ENCODE data around the gene MC5R. TPM values are rescaled to one million over a fixed set of nuclear protein-coding genes. Genes with fewer than 3 reads are reported as not detected.

MC5R gene
- total RNA-seq, 2 experiments from 2014 or later: not detected

GRCh38 chr18:13868501-13869271 is 44.7 kb downstream of the MC5R start:
- ChIA-PET CTCF (no interaction called here), POLR2A (no interaction called here)
- Mint-ChIP-seq H3K4me1 (ENCODE audit: low read depth) (no peaks in the 10 kb centered on the region), H3K9me3 (no peaks in the 10 kb centered on the region), H3K27me3 (peaks cover 42% of the 10 kb centered on the region), H3K27ac (no peak overlapping the region), H3K36me3 (no peaks in the 10 kb centered on the region), H3K4me3 (no peak overlapping the region)
- no peak for DNase-seq
- intact Hi-C loops (cut with micrococcal nuclease): no loop called here

GRCh38 chr18:13871701-13872100 is 47.8 kb downstream of the MC5R start:
- DNase-seq: no peak
- Mint-ChIP-seq H3K36me3 (no peaks in the 10 kb centered on the region), H3K27me3 (peaks cover 28% of the 10 kb centered on the region), H3K4me1 (ENCODE audit: low read depth) (no peaks in the 10 kb centered on the region), H3K27ac (no peak overlapping the region), H3K9me3 (no peaks in the 10 kb centered on the region), H3K4me3 (no peak overlapping the region)
- ChIA-PET POLR2A (no interaction called here), CTCF (no interaction called here)
- intact Hi-C loops (cut with micrococcal nuclease): no loop called here

DNA sequence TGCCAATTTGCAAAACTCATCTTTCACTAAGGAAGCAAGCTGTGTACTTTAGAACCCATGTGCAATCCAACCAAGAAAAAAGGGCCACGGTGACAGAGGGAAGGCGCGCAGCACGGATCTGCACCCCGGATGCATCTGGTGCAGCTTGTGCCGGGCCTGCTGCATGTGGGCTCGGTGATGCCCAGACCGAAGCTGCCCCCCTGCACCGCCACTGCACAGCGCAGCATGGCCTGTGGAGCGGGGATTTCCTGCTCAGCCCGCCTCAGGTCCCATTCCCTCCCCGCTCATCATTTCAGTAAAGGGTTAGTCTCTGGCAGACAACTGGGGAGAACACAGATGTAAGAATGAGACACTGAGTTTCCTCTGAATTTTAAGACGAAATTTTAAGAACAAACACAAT is 48.4 kb downstream of the MC5R start:
- Mint-ChIP-seq H3K36me3 (no peaks in the 10 kb centered on the region), H3K4me1 (ENCODE audit: low read depth) (no peaks in the 10 kb centered on the region), H3K27me3 (peaks cover 25% of the 10 kb centered on the region), H3K4me3 (no peak overlapping the region), H3K27ac (no peak overlapping the region), H3K9me3 (no peaks in the 10 kb centered on the region)
- ChIA-PET CTCF (no interaction called here), POLR2A (no interaction called here)
- intact Hi-C loops (cut with micrococcal nuclease): no loop called here
- no peak for DNase-seq

GRCh38 chr18:13872932-13873331 is 49.0 kb downstream of the MC5R start:
- no peak for DNase-seq
- Mint-ChIP-seq H3K36me3 (no peaks in the 10 kb centered on the region), H3K9me3 (no peaks in the 10 kb centered on the region), H3K4me1 (ENCODE audit: low read depth) (no peaks in the 10 kb centered on the region), H3K27ac (no peak overlapping the region), H3K27me3 (peaks cover 22% of the 10 kb centered on the region), H3K4me3 (no peak overlapping the region)
- POLR2A ChIA-PET: no interaction called here
- intact Hi-C loops (cut with micrococcal nuclease): no loop called here
- CTCF ChIA-PET: no interaction called here

- H3K9me3 Mint-ChIP-seq: no peaks in the 10 kb centered on the region
- CTCF ChIA-PET: no interaction called here
These were observed 50.6 kb downstream of the MC5R start for GRCh38 chr18:13874558-13874957.

More at GRCh38 chr18:13874558-13874957, 50.6 kb downstream of the MC5R start:
- H3K27me3 Mint-ChIP-seq: peaks cover 12% of the 10 kb centered on the region
- no peak overlapping the region for H3K27ac Mint-ChIP-seq
- H3K4me1 Mint-ChIP-seq (ENCODE audit: low read depth): no peaks in the 10 kb centered on the region
- POLR2A ChIA-PET: no interaction called here
- intact Hi-C loops (cut with micrococcal nuclease): no loop called here
- DNase-seq: no peak
- H3K4me3 Mint-ChIP-seq: no peak overlapping the region
- no peaks in the 10 kb centered on the region for H3K36me3 Mint-ChIP-seq

Other genes with a start within 250 kb of the MC5R start
- gene FAM210A, start 97.6 kb upstream of the MC5R start, total RNA-seq: 10 to 100 TPM; 24.9 to 29.4 TPM
- 10 to 100 TPM; 41.2 to 43.6 TPM for gene RNMT, start 97.5 kb upstream of the MC5R start, total RNA-seq
- not detected for gene MC2R, start 91.4 kb downstream of the MC5R start, total RNA-seq